ENCODE measurements around the gene DBX2. TPM values are rescaled to one million over a fixed set of nuclear protein-coding genes. Genes with fewer than 3 reads are reported as not detected.
"Not testable (repeated sequence)": the region's sequence is repeated elsewhere in the genome, so short reads cannot be mapped to it uniquely, and the experiment has no call there.

DBX2 gene
- total RNA-seq, 1 donor from 2014 or later, result not detected

DNA sequence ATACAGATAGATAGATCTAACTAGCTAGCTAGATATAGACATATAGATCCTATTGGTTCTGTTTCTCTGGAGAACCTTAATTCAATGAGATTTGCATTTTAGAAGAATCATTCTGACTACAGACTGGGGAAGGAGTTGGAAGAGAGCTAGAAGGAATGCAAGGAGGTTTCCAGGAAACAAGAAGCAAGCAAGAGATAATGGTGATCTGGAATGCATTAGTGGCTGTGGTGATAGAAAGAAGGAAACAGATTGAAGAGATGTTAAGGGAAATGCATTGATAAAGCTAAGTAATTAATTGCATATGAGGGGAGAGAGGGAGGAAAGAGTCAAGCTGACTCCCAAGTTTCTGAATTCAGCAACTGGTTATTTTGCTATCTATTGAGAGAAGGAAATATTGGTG lies 42.7 kb downstream of the DBX2 start:
- no peak for ATAC-seq

DNA sequence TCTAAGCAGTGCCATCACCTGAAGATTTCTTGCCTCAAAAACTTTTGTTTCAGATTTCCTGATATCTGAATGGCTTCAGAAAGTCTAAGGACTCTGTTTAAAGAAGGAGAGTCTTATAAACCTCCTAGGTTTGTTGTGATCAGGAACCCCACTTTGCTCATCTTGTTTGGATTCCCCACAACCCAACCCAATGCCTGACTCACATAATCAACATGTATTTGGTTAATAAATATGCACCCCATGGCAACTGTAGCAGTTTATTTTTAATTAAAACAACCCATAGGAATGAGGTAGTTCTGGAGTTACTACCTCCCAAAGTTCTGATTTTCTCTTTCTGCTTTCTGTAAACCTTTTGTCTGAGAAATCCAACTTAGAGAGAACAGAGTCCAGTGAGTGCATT lies 51.5 kb downstream of the DBX2 start:
- no peak for ATAC-seq

DNA sequence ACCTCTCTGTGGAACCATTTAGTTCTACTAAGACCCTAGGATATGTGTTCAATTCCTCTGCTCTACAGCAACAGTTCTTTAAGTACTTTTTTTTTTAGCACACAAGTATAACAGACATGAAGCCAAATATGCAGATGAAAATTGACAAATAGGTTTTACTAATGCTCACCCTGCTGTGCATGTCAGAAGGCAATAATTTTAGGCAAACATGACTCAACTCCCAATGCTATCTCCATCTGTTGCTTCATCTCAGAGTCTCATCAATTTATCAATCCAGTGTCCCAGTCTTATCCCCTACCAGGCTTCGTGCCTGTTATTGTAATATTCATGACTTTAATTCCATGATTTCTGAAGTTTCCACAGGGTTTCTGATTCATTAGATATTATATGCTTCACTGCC lies 57.7 kb downstream of the DBX2 start:
- no peak for ATAC-seq

DNA sequence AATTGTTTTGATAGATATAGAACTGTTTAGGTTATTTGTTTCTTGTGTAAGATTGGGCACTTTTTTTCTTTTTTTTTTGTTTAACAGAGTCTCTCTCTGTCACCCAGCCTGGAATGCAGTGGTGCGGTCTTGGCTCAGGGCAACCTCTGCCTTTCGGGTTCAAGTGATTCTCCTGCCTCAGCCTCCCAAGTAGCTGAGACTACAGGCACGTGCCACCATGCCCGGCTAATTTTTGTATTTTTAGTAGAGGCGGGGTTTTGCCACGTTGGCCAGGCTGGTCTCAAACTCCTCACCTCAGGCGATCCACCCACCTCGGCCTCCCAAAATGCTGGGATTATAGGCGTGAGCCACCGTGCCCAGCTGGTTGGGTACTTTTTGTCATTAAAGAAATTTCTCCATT lies 66.0 kb downstream of the DBX2 start:
- not testable (repeated sequence) for ATAC-seq

DNA sequence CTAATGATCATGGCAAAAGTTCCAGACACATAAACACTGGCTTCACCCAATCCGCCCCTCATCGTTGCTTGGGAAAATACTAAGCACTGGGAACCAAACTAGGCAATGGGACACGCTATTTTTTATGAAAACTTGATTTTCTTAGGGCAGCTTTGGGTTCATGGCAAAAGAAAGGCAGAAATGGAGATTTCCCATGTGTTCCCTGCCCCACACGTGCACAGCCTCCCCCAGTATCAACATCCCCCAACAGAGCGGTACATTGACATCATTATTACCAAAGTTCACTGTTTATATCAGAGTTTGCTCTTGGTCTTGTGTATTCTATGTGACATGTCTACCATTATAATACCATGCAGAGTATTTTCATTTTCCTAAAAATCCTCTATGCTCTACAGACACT lies 71.0 kb downstream of the DBX2 start:
- ATAC-seq, result no peak

DNA sequence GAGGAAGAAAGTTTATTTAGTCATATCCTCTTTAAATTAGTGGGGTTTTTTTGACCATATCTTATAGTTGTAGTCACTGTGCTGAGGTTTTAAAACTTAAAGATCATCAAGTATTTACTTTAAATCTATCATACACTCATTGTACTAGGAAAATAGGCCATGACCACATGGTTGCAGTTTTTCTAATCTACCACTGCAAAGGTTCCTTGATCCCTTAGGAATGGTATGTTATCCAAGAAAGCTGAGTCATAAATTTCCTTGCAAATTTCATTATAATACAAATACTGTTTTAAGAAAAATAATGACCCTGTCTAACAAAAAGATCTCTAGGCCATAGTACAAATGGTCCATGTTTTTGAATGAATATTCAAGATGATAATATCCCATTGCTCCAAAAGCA lies 74.7 kb downstream of the DBX2 start:
- ATAC-seq, result no peak

DNA sequence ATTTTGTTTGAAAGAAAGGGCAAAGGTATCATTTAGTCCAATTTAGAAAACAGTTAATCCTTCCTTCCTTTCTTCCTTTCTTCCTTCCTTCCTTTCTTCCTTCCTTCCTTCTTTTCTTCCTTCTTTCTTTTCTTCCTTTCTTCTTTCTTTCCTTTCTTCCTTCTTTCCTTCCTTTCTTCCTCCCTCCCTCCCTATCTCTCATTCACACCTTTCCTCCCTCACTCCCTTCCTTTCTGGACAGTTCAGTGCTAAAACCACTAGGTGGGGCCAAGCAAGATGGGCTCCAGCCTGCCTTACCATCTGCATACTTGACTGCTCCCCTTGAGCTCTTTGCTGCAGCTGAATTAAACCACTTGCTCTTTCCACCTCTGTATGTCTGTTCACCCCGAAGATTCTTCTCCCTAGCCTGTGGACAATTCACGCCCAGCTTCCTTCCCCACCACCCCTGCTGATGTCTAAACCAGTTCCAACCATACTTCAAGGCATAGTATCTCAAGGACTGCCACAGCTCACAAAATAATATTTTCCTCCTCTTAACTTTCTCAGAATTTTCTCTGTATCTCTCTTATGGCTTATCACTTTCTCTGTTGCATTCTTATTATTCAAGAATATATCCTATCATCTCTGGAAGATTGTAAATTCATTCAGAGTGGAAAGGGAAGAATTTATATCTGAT lies 78.0 kb downstream of the DBX2 start:
- ATAC-seq, result no peak

DNA sequence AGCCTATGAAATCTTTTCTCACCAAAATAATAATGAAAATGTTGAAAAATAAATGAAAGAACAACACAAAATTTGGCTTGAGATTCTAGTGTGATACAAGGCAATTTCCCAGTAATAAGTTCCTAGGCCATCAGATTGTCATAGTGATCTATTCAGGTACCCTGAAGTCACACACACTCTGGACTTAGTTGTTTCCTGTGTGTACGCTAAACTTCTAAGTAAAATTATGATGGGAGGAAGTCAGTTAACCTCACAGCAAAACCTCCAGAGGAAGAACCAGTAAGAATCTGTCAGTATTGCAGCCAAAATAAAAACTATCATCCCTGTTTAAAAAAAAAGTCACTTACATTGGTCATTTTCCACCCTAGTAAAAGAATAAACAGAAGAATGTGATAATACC lies 81.9 kb downstream of the DBX2 start:
- ATAC-seq, result no peak

Other genes starting within 250 kb of the DBX2 start
- 3.0 TPM for gene NELL2, start 174.8 kb downstream of the DBX2 start, total RNA-seq
- gene ANO6, start 165.0 kb upstream of the DBX2 start, total RNA-seq, result 13.2 TPM